AML-193 (cell line): ENCODE results near the gene NME9.
"Not testable (repeated sequence)": the region's sequence is repeated elsewhere in the genome, so short reads cannot be mapped to it uniquely, and the experiment has no call there.

Source experiments
- DNase-seq, 2 experiments: peaks; one replicate each; lab custom pipeline; 2025; lab: John Stamatoyannopoulos, UW

NME9 gene, protein sequence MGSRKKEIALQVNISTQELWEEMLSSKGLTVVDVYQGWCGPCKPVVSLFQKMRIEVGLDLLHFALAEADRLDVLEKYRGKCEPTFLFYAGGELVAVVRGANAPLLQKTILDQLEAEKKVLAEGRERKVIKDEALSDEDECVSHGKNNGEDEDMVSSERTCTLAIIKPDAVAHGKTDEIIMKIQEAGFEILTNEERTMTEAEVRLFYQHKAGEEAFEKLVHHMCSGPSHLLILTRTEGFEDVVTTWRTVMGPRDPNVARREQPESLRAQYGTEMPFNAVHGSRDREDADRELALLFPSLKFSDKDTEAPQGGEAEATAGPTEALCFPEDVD

DNA sequence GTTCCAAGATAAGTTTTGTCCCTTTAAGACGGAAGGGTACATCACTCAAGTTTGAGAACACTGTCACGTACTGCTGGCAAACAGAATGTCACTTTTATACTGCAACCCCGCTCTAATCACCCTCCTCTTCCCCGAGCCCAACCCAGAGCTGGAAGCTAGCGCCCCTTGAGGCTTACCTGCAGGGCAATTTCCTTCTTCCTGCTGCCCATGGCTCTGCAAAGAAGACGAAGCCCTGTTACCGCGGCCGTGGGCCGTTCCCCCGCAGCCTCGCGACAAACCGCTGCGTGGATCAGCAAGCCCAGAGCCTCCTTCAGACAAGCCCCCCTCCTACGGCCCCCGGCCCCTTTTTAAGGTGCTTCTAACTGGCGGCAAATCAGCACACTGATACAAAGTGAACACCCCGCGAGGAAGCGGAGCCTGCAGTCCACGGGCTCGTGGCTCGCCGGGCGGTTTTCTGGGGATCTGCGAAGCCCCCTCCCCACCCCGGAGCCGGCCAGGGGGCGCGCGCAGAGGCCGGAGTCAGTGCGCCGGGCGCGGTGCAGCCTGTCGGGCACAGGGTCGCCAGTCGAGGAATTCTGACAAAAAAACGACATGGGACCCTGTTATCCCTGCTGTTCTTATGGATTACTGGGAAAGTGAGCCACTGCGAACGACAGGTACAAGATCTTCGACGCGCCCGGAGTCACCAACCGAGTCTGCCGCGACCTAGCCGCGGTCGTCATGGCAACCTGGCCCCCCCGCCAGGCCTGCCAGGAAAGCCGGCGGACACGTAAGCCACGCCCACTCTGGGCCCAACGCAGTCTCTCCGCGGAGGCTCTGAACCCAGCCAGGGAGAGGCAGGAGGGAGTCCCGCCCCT lies at the start of gene NME9:
Gene NME9, minus strand, starts transcription at position 725 of the 857 bp plus-strand sequence. Its CDS starts 516 bp downstream, at position 209.
- DNase-seq: peak; percentile 63 to 68

DNA sequence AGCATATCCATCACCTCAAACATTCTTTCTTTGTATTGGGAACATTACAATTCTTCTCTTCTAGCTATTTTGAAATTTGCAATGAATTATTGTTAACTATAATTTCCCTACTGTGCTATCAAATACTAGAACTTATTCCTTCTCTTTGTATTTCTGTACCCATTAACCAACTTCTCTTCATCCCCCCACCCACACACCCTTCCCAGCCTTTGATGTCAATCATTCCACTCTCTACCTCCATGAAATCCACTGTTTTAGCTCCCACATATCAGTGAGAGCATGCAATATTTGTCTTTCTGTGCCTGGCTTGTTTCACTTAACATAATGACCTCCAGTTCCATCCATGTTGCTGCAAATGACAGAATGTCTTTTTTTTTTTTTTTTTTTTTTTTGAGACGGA lies 49.3 kb upstream of the NME9 start:
- no peak for DNase-seq

DNA sequence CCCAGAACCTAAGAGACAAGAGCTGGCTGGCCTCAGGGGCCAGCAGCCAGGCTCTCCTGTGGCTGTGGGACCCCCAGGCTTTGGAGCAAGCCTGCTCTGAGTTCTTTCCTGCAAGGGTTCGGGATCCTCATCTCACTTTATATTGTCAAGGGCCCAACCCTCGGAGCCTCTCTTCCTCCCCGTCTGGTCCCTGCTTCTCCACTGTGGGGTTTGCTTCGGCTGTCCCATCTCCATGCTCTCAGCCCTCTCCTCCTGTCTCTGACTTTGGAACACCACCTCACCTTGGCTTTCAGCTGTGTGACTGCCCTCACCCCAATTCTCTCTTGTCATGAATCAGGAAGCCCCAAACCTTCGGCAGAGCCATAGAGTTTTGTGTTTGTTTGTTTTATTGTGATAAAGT lies 48.7 kb upstream of the NME9 start:
- no peak for DNase-seq

DNA sequence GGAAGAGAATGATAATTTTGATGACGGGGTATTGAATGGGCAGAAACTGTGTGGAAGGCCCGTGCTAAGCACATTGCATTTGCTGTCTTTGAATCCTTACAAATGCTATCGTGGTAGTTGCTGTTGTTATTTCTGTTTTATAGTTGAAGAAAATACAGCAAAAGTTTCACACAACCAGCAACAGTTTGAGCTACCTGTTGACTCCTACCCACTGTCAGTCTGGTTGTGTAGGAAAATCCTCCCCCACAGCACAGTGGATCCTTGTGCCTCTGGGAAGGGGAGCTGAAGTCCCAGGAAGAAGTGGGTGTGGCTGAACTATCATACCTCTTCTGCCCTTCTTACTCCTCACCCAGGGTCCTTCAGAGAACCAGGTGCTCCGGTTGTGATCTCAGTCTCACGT lies 48.2 kb upstream of the NME9 start:
- DNase-seq: no peak

DNA sequence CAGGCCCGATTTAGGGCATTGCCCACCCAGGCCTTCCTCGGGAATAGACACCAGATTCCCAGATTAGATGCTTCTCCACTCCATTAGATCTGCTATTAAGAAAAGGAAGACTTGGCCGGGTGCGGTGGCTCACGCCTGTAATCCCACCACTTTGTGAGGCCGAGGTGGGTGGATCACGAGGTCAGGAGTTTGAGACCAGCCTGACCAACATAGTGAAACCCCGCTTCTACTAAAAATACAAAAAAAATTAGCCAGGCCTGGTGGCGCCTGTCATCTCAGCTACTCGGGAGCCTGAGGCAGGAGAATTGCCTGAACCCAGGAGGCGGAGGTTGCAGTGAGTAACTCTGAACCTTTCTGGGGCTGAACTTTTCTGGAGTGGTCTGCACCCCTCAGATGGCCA lies 47.6 kb upstream of the NME9 start:
- DNase-seq: not testable (repeated sequence)

DNA sequence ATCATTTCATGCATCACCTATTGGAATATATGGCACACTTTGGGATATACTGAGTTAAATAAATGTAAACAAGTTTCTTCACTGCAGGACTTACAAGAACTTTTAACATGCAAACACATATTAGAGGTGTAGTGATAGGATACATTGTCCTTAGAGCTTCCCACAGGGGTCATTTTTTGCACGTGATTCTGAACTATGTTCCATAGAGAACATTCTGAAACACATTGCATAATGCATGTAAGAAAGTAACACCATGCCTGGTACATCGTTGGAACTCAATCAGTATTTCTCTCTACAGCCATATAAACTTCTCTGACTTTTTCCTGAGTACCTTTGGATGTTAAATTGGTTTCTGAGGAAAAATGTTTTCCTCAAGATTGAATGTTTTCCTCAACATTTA lies 47.0 kb upstream of the NME9 start:
- DNase-seq: no peak

DNA sequence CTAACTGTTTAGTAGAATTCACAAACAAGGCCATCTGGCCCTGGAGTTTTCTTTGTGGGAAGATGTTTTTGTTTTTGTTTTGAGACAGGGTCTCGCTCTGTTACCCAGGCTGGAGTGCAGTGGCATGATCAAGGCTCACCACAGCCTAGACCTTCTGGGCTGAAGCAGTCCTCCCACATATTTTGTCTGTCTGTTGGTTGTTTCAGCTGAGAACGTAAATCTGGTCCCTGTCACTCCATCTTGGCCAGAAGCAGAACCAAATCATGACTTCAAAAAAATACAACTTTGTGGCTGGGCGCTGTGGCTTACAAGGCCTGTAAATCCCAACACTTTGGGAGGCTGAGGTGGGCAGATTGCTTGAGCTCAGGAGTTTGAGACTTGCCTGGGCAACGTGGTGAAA lies 45.8 kb upstream of the NME9 start:
- no peak for DNase-seq

DNA sequence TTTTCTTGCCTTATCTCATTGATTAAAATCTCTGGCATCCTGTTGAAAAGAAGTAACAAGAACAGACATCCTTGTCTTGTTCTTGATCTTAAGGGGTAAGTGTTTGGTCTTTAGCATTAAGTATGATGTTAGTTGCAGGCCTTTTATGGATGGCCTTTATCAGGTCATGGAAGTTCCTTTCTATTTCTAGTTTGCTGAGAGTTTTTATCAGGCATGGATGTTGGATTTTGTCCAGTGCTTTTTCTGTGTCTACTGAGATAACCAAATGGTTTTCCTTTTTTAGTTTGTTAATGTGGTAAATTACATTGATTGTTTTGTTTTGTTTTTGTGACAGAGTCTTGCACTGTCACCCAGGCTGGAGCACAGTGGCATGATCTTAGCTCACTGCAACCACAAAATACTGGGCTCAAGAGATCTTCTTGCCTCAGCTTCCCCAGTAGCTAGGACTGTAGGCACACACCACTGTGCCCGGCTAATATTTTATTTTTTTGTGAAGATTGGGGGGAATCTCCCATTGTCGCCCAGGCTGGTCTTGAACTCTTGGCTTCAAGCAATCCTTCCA lies 45.0 kb upstream of the NME9 start:
- no peak for DNase-seq

DNA sequence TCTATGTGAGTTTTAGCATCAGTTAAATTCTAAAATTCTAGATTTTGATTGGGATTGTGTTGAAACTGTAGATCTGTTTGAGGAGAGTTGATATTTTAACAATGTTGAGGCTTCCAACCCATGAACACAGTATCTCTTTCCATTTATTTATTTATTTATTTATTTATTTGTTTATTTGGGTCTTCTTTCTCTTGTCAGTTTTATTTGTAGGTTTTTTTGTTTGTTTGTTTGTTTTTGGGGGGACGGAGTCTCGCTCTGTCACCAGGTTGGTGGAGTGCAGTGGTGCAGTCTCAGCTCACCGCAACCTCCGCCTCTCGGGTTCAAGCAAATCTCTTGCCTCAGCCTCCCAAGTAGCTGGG lies 44.1 kb upstream of the NME9 start:
- no peak for DNase-seq

DNA sequence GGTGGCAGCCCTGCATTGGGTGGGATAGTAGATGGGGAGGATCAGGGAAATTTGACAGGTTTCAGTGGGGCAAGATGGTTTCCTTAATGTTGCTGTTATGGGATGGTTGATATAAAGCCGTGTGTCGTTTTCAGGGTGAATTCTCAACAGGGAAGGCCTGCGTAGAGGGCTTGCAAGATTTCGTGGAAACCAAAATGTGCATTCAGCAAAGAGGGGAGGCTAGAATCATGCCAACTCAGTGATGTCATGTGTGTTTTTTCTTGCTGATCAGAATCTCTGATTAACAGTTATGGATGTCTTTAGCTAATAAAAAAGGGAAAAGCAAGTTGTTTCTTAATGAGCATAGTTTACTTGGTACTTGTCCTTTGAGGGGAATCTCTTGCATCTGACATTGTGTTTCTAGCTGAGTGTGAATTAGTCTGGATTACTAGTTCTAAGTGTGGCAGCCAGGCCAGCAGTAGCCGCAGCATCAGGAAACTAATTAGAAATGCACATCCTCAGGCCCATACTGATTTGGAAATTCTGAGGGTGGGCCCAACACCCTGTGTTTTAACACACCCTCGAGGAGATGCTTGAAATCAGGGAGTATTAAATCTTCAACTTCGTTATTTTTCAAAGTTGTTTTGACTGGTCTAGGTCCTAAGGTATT lies 43.6 kb upstream of the NME9 start:
- DNase-seq: no peak

DNA sequence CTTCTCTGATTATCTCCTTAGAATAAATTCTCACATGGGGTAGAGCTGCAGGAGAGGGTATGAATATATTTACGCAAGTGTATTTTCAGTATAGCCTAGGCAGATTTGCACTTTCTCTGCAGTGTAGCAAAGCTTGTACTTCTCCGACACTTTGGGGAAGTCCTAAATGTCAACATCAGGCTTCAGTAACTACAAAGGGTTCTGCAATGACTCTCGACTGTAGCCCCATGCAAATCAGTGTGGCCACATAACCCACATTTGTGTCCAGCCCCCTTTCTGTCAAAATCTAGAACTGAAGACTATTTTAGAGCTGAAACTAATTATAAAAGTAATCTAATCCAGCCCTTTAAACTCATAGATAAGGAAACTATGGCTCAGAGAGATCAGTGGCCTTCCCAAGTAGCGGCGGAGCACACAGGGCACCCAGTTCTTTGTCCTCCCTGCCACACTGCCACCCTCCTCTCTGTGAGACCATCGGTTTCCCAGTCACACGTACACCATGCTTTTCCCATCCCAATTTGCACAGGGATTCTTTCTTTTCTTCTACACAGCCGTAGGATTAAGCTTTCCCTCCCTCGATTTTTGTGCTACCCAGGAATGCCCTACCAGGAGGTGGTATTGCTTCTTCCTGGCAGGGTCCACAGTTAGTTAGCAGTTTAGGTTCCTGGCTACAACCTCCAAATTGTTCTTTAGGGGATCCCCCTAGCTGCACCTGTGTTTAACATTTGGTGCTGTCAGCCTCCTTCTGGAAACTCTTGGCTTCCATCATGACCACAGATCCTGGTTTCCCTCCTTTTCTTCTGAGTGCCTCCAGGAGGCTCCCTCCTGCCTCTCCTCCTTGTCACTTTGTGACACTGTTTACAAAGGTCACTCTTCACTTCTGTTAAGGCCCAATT lies 41.7 kb upstream of the NME9 start:
- DNase-seq: no peak

DNA sequence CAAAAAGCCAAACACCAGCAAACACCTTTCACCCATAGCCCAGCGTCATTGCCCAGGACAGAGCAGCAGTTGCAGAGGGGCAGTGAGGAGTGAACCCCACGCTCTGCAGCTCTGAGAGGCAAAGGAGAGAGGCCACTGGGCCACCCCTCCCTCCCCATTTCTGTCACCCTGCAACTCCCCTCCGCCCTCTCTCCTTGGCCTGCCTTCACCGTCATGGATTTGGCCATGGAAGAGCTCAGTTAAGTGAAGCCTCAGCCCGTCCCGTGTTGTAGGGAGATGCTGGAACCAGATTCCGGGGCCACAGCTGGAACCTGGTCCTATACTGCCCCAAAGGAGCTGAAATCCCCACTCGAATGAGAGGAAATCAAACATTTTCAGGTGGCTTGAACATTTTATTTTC lies 40.7 kb upstream of the NME9 start:
- DNase-seq: no peak

DNA sequence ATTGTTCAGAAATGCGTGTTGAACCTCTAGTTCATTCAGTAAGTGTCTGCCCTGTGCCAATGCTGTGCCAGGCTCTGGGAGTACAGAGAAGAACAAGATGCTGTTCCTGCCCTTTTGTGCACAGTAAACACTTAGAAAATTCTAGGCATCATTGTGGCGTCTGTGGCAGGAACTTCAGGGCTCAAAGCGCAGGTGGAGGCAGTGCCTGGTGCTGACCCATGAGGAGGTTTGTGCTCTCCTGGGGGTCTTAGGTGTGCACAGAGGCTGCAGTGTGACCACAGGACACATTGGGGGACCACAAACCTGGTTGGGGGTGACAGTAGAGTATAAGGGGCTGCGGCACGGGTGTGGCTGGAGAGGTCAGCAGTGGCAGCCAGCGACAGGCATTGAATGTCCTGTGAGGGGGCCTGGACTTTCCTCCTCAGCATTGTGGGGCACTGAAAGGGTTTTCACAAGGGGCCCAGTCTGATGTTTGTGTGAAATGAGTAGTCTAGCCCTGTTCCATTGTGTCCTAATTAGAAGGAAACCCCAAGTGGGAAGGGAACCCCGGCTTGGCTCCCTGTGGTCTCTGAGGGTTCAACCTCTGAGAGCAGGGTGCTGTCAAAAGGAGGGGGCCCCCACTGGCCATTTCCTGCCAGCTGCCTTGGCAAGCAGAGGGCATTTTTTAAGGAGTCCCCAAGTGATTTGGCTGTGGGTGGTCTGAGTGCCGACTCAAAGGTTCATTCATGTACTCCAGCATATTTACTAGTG lies 39.7 kb upstream of the NME9 start:
- no peak for DNase-seq

DNA sequence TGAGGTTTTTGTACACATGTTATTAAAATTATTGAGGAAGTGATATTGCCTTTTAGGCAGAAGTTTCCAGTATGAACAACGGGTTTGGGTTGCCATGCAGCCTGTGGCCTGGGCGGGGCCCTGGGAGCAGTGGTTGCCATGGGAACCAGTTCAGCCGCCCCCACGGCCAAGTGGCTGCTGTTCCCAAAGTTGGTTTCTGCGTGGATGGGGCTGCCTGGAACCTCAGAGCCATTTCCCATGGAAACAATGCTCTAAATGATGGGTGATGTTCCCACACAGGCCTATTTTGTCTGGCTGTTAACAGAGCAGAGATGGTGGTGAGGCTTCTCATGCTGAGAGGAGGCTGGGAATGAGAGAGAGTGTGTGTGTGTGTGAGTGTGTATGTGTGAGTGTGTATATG lies 38.3 kb upstream of the NME9 start:
- no peak for DNase-seq

DNA sequence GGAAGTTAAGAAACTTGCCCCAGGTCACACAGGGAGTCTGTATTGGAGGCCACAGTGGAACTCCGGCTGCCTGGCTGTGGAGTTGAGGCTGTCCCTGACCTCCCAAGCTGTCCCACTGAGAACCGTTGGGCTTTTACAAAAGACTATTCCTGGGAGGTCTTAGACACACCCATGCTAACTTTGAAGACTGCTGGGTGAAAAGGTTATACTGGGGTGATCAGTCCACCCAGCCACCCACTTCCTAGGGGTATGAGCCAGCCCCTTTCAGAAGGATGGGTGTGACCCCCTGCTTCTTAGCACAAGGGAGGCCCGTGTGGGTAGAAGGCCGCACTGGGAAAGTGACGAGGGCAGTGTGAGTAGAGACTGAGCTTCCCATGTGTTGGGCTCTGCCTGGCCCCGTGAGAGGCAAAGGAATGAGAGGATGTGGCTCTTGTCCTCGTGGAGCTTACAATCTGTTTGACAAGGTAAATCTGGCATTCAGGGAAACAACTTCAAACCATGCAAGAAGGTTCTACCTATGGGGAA lies 37.7 kb upstream of the NME9 start:
- no peak for DNase-seq

DNA sequence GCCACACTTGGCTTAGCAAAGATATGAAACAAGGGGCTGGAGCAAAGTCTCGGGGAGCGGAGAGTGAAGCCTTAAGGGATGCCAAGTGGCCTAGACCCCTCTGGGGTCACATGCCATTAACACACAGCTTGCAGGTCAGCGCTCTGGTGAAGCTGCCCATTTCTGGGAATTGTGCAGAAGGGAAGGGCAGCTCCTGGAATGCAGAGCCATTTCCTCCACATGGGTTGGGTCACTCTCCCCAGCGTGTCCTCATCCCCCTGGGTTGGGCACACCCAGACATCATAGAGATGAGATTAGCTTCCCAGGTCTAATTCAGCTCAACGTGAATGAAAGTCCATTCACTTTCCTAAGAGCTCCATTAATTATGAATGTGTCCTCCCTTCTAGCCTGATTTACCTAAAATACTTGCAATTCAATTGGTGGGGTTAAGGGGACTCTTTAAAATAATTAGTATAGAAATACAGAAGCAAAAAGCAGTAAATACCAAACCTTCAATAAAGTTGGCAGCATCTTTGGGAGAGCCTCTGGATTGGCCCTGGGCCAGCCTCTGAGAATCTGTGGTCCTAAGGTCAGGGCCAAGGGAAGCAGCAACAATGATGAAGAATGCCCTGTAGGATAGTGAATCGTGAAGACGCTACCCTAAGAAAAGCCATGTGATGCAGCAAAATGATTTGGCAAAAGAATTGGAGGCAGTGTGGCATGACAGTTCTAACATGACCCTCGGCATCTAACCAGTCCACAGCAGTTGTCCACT lies 36.5 kb upstream of the NME9 start:
- no peak for DNase-seq

DNA sequence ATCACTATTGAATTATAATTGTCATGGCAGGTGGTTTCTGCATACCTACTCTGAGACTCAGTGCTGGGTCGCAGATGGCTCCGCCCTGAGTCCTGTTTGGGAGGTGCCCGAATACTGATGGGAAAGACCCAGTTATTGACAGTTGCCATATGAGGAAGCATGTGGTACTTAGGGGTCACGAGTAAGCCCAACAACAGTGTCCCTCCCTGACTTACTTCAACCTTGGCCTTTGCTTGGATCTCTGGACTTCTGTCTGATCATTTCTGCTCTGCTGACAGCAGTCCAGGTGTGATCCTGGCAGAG lies 35.6 kb upstream of the NME9 start:
- no peak for DNase-seq

DNA sequence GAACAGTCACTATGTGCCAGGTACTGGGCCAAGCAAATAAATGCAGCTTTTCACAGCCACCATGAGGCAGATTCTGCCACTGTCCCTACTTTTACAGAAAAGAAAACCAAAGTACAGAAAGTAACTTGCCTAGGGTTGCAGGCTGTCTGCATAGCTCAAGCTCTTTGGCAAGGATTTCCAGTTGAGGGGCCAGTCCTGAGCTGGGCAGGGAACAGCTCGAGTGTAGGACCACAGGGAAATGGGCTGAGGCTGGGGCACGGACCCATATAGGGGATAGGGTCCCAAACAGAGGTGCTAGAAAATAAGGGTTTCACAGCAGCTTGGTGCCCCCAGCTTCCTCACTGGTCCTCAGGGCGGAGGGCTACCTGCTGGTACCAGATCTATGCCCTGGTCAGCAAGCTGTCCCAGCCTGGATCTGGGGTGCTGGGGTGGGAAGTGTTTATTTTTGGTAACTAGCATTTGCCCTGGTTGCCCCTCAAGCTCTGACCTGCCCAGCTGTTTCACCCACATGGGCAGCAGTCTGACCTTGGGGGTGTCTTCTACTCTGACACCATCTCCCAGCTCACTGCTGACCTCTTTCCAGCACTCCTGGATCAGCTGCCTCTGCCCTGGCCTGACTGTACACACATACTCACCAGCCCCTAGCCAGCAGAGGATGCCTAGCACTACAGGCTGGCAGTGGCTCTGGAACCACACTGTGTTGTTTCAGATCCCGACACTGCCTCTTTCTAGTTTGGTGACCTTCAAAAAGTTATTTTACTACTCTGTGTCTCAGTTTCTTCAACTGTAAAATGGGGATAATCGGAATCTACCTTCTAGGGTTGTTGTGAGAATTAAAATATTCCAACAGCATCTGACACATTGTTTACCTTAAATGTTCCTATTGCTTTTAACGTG lies 35.0 kb upstream of the NME9 start:
- DNase-seq: no peak

DNA sequence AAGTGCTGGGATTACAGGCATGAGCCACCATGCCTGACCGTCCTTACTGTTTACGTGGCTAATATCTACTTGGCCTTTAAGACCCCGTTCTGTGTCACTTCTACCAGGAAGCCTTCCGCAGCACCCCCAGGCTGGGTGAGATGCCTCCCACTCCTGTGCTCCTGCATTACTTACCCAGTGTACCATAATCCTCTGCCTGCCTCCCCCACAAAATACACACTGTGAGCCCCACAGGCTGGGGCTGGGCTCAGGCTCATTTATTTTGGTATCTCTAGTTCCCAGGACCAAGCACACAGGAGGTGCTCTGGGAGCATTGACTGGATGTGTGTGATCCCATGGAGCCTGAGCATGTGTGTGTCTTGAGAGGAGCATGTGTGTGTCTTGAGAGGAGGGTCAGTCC lies 33.7 kb upstream of the NME9 start:
- no peak for DNase-seq
